GM06990 (cell line): Measurements from ENCODE around the gene PTPRN2.

Experiments
- DNase-seq: peaks from one replicate; pipeline ENCODE4 v3.0.0-alpha.2; 2011; ENCODE audit not compliant: insufficient read length; ENCODE audit errors: extremely low read depth
- H3K27me3 ChIP-seq: replicated peaks from 2 replicates; pipeline ENCODE4 v1.6.0; 2011; ENCODE audit warnings: low read length; ENCODE audit not compliant: control insufficient read depth, insufficient read depth
- H3K36me3 ChIP-seq: 2 replicates; pipeline ENCODE4 v1.5.1; 2011; ENCODE audit warnings: low read length; ENCODE audit not compliant: control insufficient read depth, insufficient read depth
- H3K4me3 ChIP-seq: replicated peaks from 2 replicates; pipeline ENCODE4 v1.5.1; 2011; ENCODE audit warnings: low read depth, mild to moderate bottlenecking, control low read depth, low read length
- TF ChIP-seq, protein P1 (sequence below): IDR thresholded peaks from 2 replicates; pipeline ENCODE4 v1.5.1; 2011; ENCODE audit warnings: low read length, control low read depth, mild to moderate bottlenecking, inconsistent platforms; ENCODE audit not compliant: insufficient read depth, poor library complexity, severe bottlenecking

The PTPRN2 gene

GRCh38 chr7:157612664-157613561 lies 974.7 kb downstream of the PTPRN2 start:
- no peaks in the 10 kb centered on the region for H3K27me3 ChIP-seq
- TF ChIP-seq, protein P1, sequence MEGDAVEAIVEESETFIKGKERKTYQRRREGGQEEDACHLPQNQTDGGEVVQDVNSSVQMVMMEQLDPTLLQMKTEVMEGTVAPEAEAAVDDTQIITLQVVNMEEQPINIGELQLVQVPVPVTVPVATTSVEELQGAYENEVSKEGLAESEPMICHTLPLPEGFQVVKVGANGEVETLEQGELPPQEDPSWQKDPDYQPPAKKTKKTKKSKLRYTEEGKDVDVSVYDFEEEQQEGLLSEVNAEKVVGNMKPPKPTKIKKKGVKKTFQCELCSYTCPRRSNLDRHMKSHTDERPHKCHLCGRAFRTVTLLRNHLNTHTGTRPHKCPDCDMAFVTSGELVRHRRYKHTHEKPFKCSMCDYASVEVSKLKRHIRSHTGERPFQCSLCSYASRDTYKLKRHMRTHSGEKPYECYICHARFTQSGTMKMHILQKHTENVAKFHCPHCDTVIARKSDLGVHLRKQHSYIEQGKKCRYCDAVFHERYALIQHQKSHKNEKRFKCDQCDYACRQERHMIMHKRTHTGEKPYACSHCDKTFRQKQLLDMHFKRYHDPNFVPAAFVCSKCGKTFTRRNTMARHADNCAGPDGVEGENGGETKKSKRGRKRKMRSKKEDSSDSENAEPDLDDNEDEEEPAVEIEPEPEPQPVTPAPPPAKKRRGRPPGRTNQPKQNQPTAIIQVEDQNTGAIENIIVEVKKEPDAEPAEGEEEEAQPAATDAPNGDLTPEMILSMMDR = no peak
- H3K36me3 ChIP-seq = no peaks in the 10 kb centered on the region
- H3K4me3 ChIP-seq = no peak overlapping the region
- DNase-seq = no peak

DNA sequence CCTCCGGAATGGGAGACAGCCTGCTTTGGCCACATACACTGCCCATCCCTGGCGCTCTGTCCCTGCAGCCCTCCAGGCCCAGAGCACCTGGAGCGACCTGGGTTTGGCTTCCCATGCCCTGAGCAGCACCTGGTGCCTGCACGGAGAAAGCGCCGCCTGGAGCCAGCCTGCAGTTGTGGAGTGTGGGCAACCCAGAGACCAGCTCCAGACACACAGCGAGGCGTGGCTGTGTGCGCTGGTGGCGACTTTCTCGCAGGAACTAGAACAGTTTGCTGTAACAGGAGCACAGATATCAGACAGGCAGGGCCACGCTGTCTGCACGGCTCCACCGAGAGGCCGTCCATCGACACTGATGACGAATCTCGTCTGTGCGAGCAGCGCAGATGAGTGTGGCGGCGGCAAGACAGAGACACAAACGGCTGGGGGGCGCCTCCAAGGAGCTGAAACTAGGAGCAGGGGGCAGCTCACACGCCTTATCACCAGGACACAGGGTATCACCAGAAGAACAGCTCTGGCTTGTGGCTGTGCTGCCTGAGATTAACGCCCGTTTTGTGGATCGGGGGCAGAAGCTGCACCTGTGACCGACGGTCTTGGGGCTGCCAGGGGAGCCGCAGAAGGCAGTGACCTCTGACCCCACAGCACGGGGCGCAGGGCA lies 975.5 kb downstream of the PTPRN2 start:
- Histone ChIP-seq H3K27me3 (no peaks in the 10 kb centered on the region), H3K36me3 (no peaks in the 10 kb centered on the region), H3K4me3 (no peak overlapping the region)
- TF ChIP-seq, protein P1 = no peak
- DNase-seq = no peak

- no peak overlapping the region for H3K4me3 ChIP-seq
- no peak for DNase-seq
- H3K36me3 ChIP-seq = no peaks in the 10 kb centered on the region
- TF ChIP-seq, protein P1 = no peak
- H3K27me3 ChIP-seq = no peaks in the 10 kb centered on the region
These were observed 976.3 kb downstream of the PTPRN2 start for GRCh38 chr7:157611341-157611740.

DNA sequence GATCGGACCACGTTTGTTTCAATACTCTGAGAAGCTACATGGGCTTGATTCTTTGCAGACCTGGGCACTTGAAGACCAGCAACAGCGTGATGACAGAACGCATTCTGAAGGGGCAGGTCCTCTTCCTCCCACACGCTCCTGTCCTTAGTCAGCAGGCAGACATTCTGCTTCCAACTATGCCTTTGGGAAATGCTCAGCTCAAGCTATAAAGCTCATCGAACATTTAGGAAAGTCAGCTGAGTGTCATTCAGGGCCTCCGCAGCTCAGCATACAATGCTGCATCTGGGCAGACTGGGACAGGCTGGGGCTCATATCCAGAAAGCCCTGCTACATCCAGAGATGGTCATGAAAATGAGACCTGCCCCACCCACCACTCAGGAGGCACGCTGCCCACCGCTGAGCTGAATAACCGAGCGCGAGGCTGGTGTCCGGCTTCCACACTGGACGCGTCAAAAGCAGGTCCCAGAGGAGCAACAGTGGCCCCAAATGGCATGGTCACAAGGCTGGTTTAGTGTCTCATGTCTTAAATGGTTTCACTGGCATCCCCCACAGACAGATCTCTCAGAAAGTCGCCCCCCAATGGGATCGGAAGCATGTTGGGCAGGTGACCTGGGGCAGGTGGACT lies 976.8 kb downstream of the PTPRN2 start:
- Histone ChIP-seq H3K4me3 (no peak overlapping the region), H3K27me3 (no peaks in the 10 kb centered on the region), H3K36me3 (no peaks in the 10 kb centered on the region)
- TF ChIP-seq, protein P1 = no peak
- DNase-seq = no peak

GRCh38 chr7:157609932-157610640 lies 977.5 kb downstream of the PTPRN2 start:
- no peaks in the 10 kb centered on the region for H3K36me3 ChIP-seq
- no peak overlapping the region for H3K4me3 ChIP-seq
- TF ChIP-seq, protein P1 = no peak
- H3K27me3 ChIP-seq = no peaks in the 10 kb centered on the region
- no peak for DNase-seq
